GM23338 (cell line): Measurements from ENCODE around the gene DUSP18. TPM values are rescaled to one million over a fixed set of nuclear protein-coding genes. Genes with fewer than 3 reads are reported as not detected.

ENCODE experiments used
- ATAC-seq: fragments of 200-7000 bp; cut with Tn5 transposase; 3 replicates; pipeline ENCODE4 v1.9.1; 2020
- DNase-seq: peaks from one replicate; pipeline ENCODE4 v3.0.0-alpha.2; 2015; ENCODE audit warnings: low spot score
- H2AFZ ChIP-seq: fragments of 200-600 bp; sonication (generic); 2 replicates; pipeline ENCODE4 v1.8.0; 2016; ENCODE audit warnings: antibody characterized with exemption, mild to moderate bottlenecking, moderate library complexity
- H3F3A ChIP-seq: fragments of 200-600 bp; sonication (generic); replicated peaks from 2 replicates; pipeline ENCODE4 v1.8.0; 2017; ENCODE audit warnings: antibody characterized with exemption, mixed run types, low read depth
- H3K27ac ChIP-seq: fragments of 200-600 bp; sonication (generic); 2 replicates; pipeline ENCODE4 v1.6.1; 2016; ENCODE audit warnings: low read depth
- H3K27me3 ChIP-seq: fragments of 200-600 bp; sonication (generic); 2 replicates; pipeline ENCODE4 v1.8.0; 2016; ENCODE audit warnings: mild to moderate bottlenecking, mixed run types, moderate library complexity; ENCODE audit not compliant: insufficient read depth
- H3K36me3 ChIP-seq: fragments of 200-600 bp; sonication (generic); 2 replicates; pipeline ENCODE4 v1.8.0; 2016; ENCODE audit warnings: mild to moderate bottlenecking; ENCODE audit not compliant: insufficient read depth
- H3K4me1 ChIP-seq: fragments of 200-600 bp; sonication (generic); 2 replicates; pipeline ENCODE4 v1.8.0; 2016; ENCODE audit warnings: mild to moderate bottlenecking, moderate library complexity; ENCODE audit not compliant: insufficient read depth
- H3K4me2 ChIP-seq: fragments of 200-600 bp; sonication (generic); 2 replicates; pipeline ENCODE4 v1.7.1; 2017; ENCODE audit warnings: mixed run types
- H3K4me3 ChIP-seq: fragments of 200-600 bp; sonication (generic); 2 replicates; pipeline ENCODE4 v1.6.1; 2016; ENCODE audit warnings: mixed run types
- H3K79me2 ChIP-seq: fragments of 200-600 bp; sonication (generic); replicated peaks from 2 replicates; pipeline ENCODE4 v1.8.0; 2017; ENCODE audit warnings: mild to moderate bottlenecking; ENCODE audit not compliant: insufficient read depth
- H3K9me2 ChIP-seq: fragments of 200-600 bp; sonication (generic); 2 replicates; pipeline ENCODE4 v1.8.0; 2017; ENCODE audit not compliant: insufficient read depth
- H4K20me1 ChIP-seq: fragments of 200-600 bp; sonication (generic); replicated peaks from 2 replicates; pipeline ENCODE4 v1.8.0; 2017; ENCODE audit warnings: mild to moderate bottlenecking; ENCODE audit not compliant: insufficient read depth
- H3K27ac Mint-ChIP-seq: 2 replicates; pipeline ENCODE4 v1.8.0; 2020; ENCODE audit warnings: inconsistent platforms, mild to moderate bottlenecking, moderate library complexity, mixed read lengths
- H3K27me3 Mint-ChIP-seq: 3 replicates; pipeline ENCODE4 v1.8.0; 2022; ENCODE audit warnings: low read depth, mild to moderate bottlenecking, moderate library complexity, mixed read lengths, inconsistent platforms; ENCODE audit not compliant: insufficient read depth, poor library complexity
- H3K36me3 Mint-ChIP-seq: 3 replicates; pipeline ENCODE4 v1.8.0; 2021; ENCODE audit warnings: low read depth, mild to moderate bottlenecking, inconsistent platforms, moderate library complexity, mixed read lengths
- H3K4me1 Mint-ChIP-seq: 3 replicates; pipeline ENCODE4 v1.8.0; 2020; ENCODE audit warnings: mild to moderate bottlenecking, inconsistent platforms, mixed read lengths
- H3K4me3 Mint-ChIP-seq: 3 replicates; pipeline ENCODE4 v1.8.0; 2021; ENCODE audit warnings: moderate library complexity, mild to moderate bottlenecking, inconsistent platforms, mixed read lengths
- H3K9me3 Mint-ChIP-seq: 3 replicates; pipeline ENCODE4 v1.8.0; 2020; ENCODE audit warnings: moderate library complexity, mild to moderate bottlenecking, inconsistent platforms, mixed read lengths
- CREB1 ChIP-seq: fragments of 250-450 bp; sonication (Bioruptor Pico); IDR thresholded peaks from 2 replicates; pipeline ENCODE4 v1.5.0; 2020; ENCODE audit warnings: low read depth, mild to moderate bottlenecking, moderate library complexity
- ETS1 ChIP-seq: IDR thresholded peaks from 2 replicates; pipeline ENCODE4 v1.6.1; 2016; ENCODE audit warnings: antibody characterized with exemption
- EZH2 ChIP-seq: fragments of 200-600 bp; sonication (generic); IDR thresholded peaks from one replicate; pipeline ENCODE4 v1.8.0; 2017; ENCODE audit warnings: antibody characterized with exemption, mild to moderate bottlenecking, low read depth; ENCODE audit not compliant: unreplicated experiment
- JUNB ChIP-seq: IDR thresholded peaks from one replicate; pipeline ENCODE4 v1.6.1; 2016; ENCODE audit warnings: antibody characterized with exemption; ENCODE audit not compliant: unreplicated experiment
- NANOG ChIP-seq: IDR thresholded peaks from 2 replicates; pipeline ENCODE4 v1.6.1; 2016; ENCODE audit warnings: antibody characterized with exemption, borderline replicate concordance
- POLR2AphosphoS5 ChIP-seq: IDR thresholded peaks from 2 replicates; pipeline ENCODE4 v1.6.1; 2016; ENCODE audit warnings: antibody characterized with exemption, low read depth
- REST ChIP-seq: IDR thresholded peaks from one replicate; pipeline ENCODE4 v1.6.1; 2018; ENCODE audit warnings: antibody characterized with exemption; ENCODE audit not compliant: unreplicated experiment
- STAT1 ChIP-seq: IDR thresholded peaks from one replicate; pipeline ENCODE4 v1.6.1; 2016; ENCODE audit warnings: antibody characterized with exemption; ENCODE audit not compliant: unreplicated experiment
- ZNF114 ChIP-seq: fragments of 250-450 bp; sonication (Bioruptor Pico); IDR thresholded peaks from 2 replicates; pipeline ENCODE4 v1.5.0; 2020; ENCODE audit warnings: mild to moderate bottlenecking, moderate library complexity
- ZNF331 ChIP-seq: fragments of 250-450 bp; sonication (Bioruptor Pico); IDR thresholded peaks from 2 replicates; pipeline ENCODE4 v1.5.0; 2020; ENCODE audit warnings: low read depth, mild to moderate bottlenecking, moderate library complexity
- ZNF462 ChIP-seq: fragments of 250-450 bp; sonication (Bioruptor Pico); IDR thresholded peaks from 2 replicates; pipeline ENCODE4 v1.5.0; 2020; ENCODE audit warnings: mild to moderate bottlenecking, moderate library complexity
- polyA plus RNA-seq: library from polyadenylated mRNA; unstranded; fragments of >200 nt; fragmentation: Nextera tagmentation; extraction: Ambion mirVana; gene quantifications from 2 replicates; pipeline ENCODE4 v1.2.1, GENCODE V29; 2016
- total RNA-seq: library from RNA; depleted of rRNA; stranded (reverse); fragments of >200 nt; shearing (Covaris generic); gene quantifications from 2 replicates; pipeline ENCODE4 v1.2.3, GENCODE V29; 2014

The DUSP18 gene
- total and polyA plus RNA-seq, 2 experiments from 2014 or later: 2.2 to 2.7 TPM

GRCh38 chr22:30655532-30655931 is 12.1 kb downstream of the DUSP18 start (continued):
- no peak for TF ChIP-seq REST
- TF ChIP-seq JUNB: no peak

- Histone ChIP-seq H3K4me1 (peaks cover 4% of the 10 kb centered on the region), H3K79me2 (no peaks in the 10 kb centered on the region), H3K4me2 (no peak overlapping the region), H3K36me3 (no peaks in the 10 kb centered on the region), H3F3A (peaks cover 2% of the 10 kb centered on the region; the same call in 1 of the 2 replicates), H3K4me3 (no peak overlapping the region), H4K20me1 (no peaks in the 10 kb centered on the region), H3K27me3 (no peaks in the 10 kb centered on the region), H2AFZ (no peak overlapping the region), H3K9me2 (no peaks in the 10 kb centered on the region), H3K27ac (no peak overlapping the region)
- ATAC-seq: no peak
- H3K9me3 Mint-ChIP-seq: peaks cover 3% of the 10 kb centered on the region; the same call in 2 of the 3 replicates
- DNase-seq: no peak
- H3K4me1 Mint-ChIP-seq: peaks cover 6% of the 10 kb centered on the region
- H3K36me3 Mint-ChIP-seq: peaks cover 10% of the 10 kb centered on the region; the same call in 1 of the 3 replicates
- no peak overlapping the region for H3K27ac Mint-ChIP-seq
- peaks cover 17% of the 10 kb centered on the region for H3K27me3 Mint-ChIP-seq
- no peak overlapping the region for H3K4me3 Mint-ChIP-seq
- no peak for TF ChIP-seq POLR2AphosphoS5
- TF ChIP-seq CREB1 (CRISPR knock-in tag): no peak
- TF ChIP-seq NANOG: no peak
- TF ChIP-seq REST: no peak
- no peak for TF ChIP-seq ETS1
- TF ChIP-seq JUNB: no peak
- TF ChIP-seq ZNF462 (CRISPR knock-in tag): no peak
- TF ChIP-seq EZH2: no peak
- TF ChIP-seq STAT1: no peak
- no peak for TF ChIP-seq ZNF331 (CRISPR knock-in tag)
- no peak for TF ChIP-seq ZNF114 (CRISPR knock-in tag)
Observed at GRCh38 chr22:30654361-30654760, 13.3 kb downstream of the DUSP18 start.
